SKM-1 (cell line): ENCODE measurements around the gene CLCF1.
"Not testable (repeated sequence)": the region's sequence is repeated elsewhere in the genome, so short reads cannot be mapped to it uniquely, and the experiment has no call there.

Source experiments
- DNase-seq: peaks from one replicate; lab custom pipeline; 2025; ENCODE audit not compliant: unreplicated experiment; lab: John Stamatoyannopoulos, UW

The CLCF1 gene

GRCh38 chr11:67409261-67409666, 35.9 kb upstream of the CLCF1 start:
- no peak for DNase-seq

GRCh38 chr11:67408437-67409200, 35.2 kb upstream of the CLCF1 start:
- no peak for DNase-seq

- no peak for DNase-seq
Measured at GRCh38 chr11:67407688-67408163, 34.3 kb upstream of the CLCF1 start.

GRCh38 chr11:67406969-67407687, 33.7 kb upstream of the CLCF1 start:
- no peak for DNase-seq

- DNase-seq: no peak
Measured at GRCh38 chr11:67406420-67406968, 33.1 kb upstream of the CLCF1 start.

GRCh38 chr11:67405688-67406339, 32.4 kb upstream of the CLCF1 start:
- DNase-seq: no peak

GRCh38 chr11:67405196-67405567, 31.8 kb upstream of the CLCF1 start:
- DNase-seq: no peak

GRCh38 chr11:67404515-67405195, 31.3 kb upstream of the CLCF1 start:
- no peak for DNase-seq

- DNase-seq: not testable (repeated sequence)
Measured at GRCh38 chr11:67403085-67403484, 29.7 kb upstream of the CLCF1 start.

- not testable (repeated sequence) for DNase-seq
Measured at GRCh38 chr11:67402192-67402839, 28.9 kb upstream of the CLCF1 start.

GRCh38 chr11:67401495-67402191, 28.2 kb upstream of the CLCF1 start, which contains the start of gene PPP1CA:
Gene PPP1CA (minus strand): TSS chr11:67401858. CDS start chr11:67401782, 76 bp downstream.
- DNase-seq: peak; percentile 74

GRCh38 chr11:67400942-67401494, 27.6 kb upstream of the CLCF1 start:
- DNase-seq: no peak

- DNase-seq: no peak
Measured at GRCh38 chr11:67400251-67400941, 27.0 kb upstream of the CLCF1 start.

- no peak for DNase-seq
Measured at GRCh38 chr11:67398661-67399563, 25.5 kb upstream of the CLCF1 start.

- DNase-seq: no peak
Measured at GRCh38 chr11:67397986-67398660, 24.7 kb upstream of the CLCF1 start.

GRCh38 chr11:67397536-67397935, 24.1 kb upstream of the CLCF1 start:
- no peak for DNase-seq
